GM18873 (cell line): ENCODE measurements around the gene ASTN2.
"Not testable (repeated sequence)": the region's sequence is repeated elsewhere in the genome, so short reads cannot be mapped to it uniquely, and the experiment has no call there.

Experiments
- ATAC-seq: cut with Tn5 transposase; IDR thresholded peaks from one replicate; pipeline ENCODE4 v1.9.1; 2021; ENCODE audit warnings: mild to moderate bottlenecking, moderate library complexity, moderate number of reproducible peaks; ENCODE audit not compliant: unreplicated experiment, low FRiP score

The ASTN2 gene

GRCh38 chr9:116694785-116695291 is 720.0 kb downstream of the ASTN2 start:
- no peak for ATAC-seq

- ATAC-seq, result no peak
Measured at GRCh38 chr9:116693233-116693731, 721.6 kb downstream of the ASTN2 start.

GRCh38 chr9:116692616-116693015 is 722.2 kb downstream of the ASTN2 start:
- no peak for ATAC-seq

- ATAC-seq, result no peak
Measured at GRCh38 chr9:116691607-116692006, 723.2 kb downstream of the ASTN2 start.

- ATAC-seq, result not testable (repeated sequence)
Measured at GRCh38 chr9:116690805-116691204, 724.1 kb downstream of the ASTN2 start.

- ATAC-seq, result no peak
Measured at GRCh38 chr9:116689486-116690032, 725.3 kb downstream of the ASTN2 start.

- no peak for ATAC-seq
Measured at GRCh38 chr9:116688806-116689485, 725.9 kb downstream of the ASTN2 start.

GRCh38 chr9:116687754-116688135 is 727.1 kb downstream of the ASTN2 start:
- no peak for ATAC-seq

GRCh38 chr9:116687074-116687753 is 727.6 kb downstream of the ASTN2 start, which contains the start of gene TRIM32:
TSS of gene TRIM32 (plus strand) at chr9:116687305. CDS start at chr9:116697743, 10,438 bp downstream.
- peak; percentile 98 for ATAC-seq

GRCh38 chr9:116686693-116687073 is 728.2 kb downstream of the ASTN2 start:
- ATAC-seq, result peak; percentile 45

GRCh38 chr9:116686135-116686534 is 728.7 kb downstream of the ASTN2 start:
- no peak for ATAC-seq

GRCh38 chr9:116685166-116685565 is 729.7 kb downstream of the ASTN2 start:
- no peak for ATAC-seq

- ATAC-seq, result no peak
Measured at GRCh38 chr9:116683535-116683934, 731.3 kb downstream of the ASTN2 start.

- ATAC-seq, result no peak
Measured at GRCh38 chr9:116674210-116674980, 740.5 kb downstream of the ASTN2 start.

GRCh38 chr9:116673375-116673774 is 741.5 kb downstream of the ASTN2 start:
- no peak for ATAC-seq

- ATAC-seq, result no peak
Measured at GRCh38 chr9:116671605-116672004, 743.3 kb downstream of the ASTN2 start.

GRCh38 chr9:116668970-116669695 is 745.7 kb downstream of the ASTN2 start:
- no peak for ATAC-seq

GRCh38 chr9:116663581-116663980 is 751.3 kb downstream of the ASTN2 start:
- ATAC-seq, result no peak

- no peak for ATAC-seq
Measured at GRCh38 chr9:116662646-116663310, 752.1 kb downstream of the ASTN2 start.
